Loucy (cell line): Measurements from ENCODE around the gene TGFBR3.

Source experiments
- H2AFZ ChIP-seq: fragments of 200-600 bp; sonication (generic); 2 replicates; pipeline ENCODE4 v1.6.0; 2016; ENCODE audit warnings: antibody characterized with exemption, mild to moderate bottlenecking, low read length, moderate library complexity
- H3F3A ChIP-seq: fragments of 200-600 bp; 2 replicates; pipeline ENCODE4 v1.6.0; 2016; ENCODE audit warnings: antibody characterized with exemption, low read depth, mild to moderate bottlenecking
- H3K27me3 ChIP-seq: fragments of 200-600 bp; sonication (generic); 2 replicates; pipeline ENCODE4 v1.6.1; 2014; ENCODE audit warnings: low read length, mild to moderate bottlenecking; ENCODE audit not compliant: insufficient read depth, poor library complexity, severe bottlenecking
- H3K36me3 ChIP-seq: fragments of 200-600 bp; sonication (generic); 2 replicates; pipeline ENCODE4 v1.6.1; 2016; ENCODE audit warnings: low read length; ENCODE audit not compliant: insufficient read depth
- H3K4me1 ChIP-seq: fragments of 200-600 bp; sonication (generic); 2 replicates; pipeline ENCODE4 v1.5.1; 2014; ENCODE audit warnings: low read length, mild to moderate bottlenecking; ENCODE audit not compliant: insufficient read depth, poor library complexity, severe bottlenecking
- H3K4me2 ChIP-seq: fragments of 200-600 bp; sonication (generic); 2 replicates; pipeline ENCODE4 v1.6.0; 2014; ENCODE audit warnings: antibody characterized with exemption, low read length, low read depth, mild to moderate bottlenecking; ENCODE audit not compliant: poor library complexity, severe bottlenecking
- H3K4me3 ChIP-seq: fragments of 200-600 bp; sonication (generic); 2 replicates; pipeline ENCODE4 v1.5.1; 2014; ENCODE audit warnings: low read length, mild to moderate bottlenecking, mixed read lengths; ENCODE audit not compliant: poor library complexity, severe bottlenecking
- H3K79me2 ChIP-seq: fragments of 200-600 bp; sonication (generic); 2 replicates; pipeline ENCODE4 v1.6.1; 2014; ENCODE audit warnings: low read length; ENCODE audit not compliant: insufficient read depth
- H3K9ac ChIP-seq: fragments of 200-600 bp; sonication (generic); 2 replicates; pipeline ENCODE4 v1.6.0; 2014; ENCODE audit warnings: mild to moderate bottlenecking, low read depth, low read length, moderate library complexity; ENCODE audit not compliant: poor library complexity, severe bottlenecking
- H3K9me2 ChIP-seq: fragments of 200-600 bp; sonication (generic); replicated peaks from 2 replicates; pipeline ENCODE4 v1.6.1; 2016; ENCODE audit warnings: low read depth, low read length, mixed read lengths
- H3K9me3 ChIP-seq: fragments of 200-600 bp; sonication (generic); 2 replicates; pipeline ENCODE4 v1.6.1; 2014; ENCODE audit warnings: mild to moderate bottlenecking, antibody characterized with exemption, low read length, low read depth; ENCODE audit not compliant: insufficient read depth
- H4K20me1 ChIP-seq: fragments of 200-600 bp; sonication (generic); 2 replicates; pipeline ENCODE4 v1.6.0; 2014; ENCODE audit warnings: antibody characterized with exemption, low read length, mild to moderate bottlenecking; ENCODE audit not compliant: insufficient read depth, poor library complexity, severe bottlenecking
- CTCF ChIP-seq: fragments of 200-600 bp; sonication (generic); conservative IDR thresholded peaks from 2 replicates; pipeline ENCODE4 v1.5.1; 2014; ENCODE audit warnings: mild to moderate bottlenecking, antibody characterized with exemption, low read length
- EZH2phosphoT487 ChIP-seq: fragments of 200-600 bp; IDR thresholded peaks from 2 replicates; pipeline ENCODE4 v1.6.1; 2018; ENCODE audit warnings: antibody characterized with exemption, mild to moderate bottlenecking, moderate library complexity, borderline replicate concordance

TGFBR3 gene

DNA sequence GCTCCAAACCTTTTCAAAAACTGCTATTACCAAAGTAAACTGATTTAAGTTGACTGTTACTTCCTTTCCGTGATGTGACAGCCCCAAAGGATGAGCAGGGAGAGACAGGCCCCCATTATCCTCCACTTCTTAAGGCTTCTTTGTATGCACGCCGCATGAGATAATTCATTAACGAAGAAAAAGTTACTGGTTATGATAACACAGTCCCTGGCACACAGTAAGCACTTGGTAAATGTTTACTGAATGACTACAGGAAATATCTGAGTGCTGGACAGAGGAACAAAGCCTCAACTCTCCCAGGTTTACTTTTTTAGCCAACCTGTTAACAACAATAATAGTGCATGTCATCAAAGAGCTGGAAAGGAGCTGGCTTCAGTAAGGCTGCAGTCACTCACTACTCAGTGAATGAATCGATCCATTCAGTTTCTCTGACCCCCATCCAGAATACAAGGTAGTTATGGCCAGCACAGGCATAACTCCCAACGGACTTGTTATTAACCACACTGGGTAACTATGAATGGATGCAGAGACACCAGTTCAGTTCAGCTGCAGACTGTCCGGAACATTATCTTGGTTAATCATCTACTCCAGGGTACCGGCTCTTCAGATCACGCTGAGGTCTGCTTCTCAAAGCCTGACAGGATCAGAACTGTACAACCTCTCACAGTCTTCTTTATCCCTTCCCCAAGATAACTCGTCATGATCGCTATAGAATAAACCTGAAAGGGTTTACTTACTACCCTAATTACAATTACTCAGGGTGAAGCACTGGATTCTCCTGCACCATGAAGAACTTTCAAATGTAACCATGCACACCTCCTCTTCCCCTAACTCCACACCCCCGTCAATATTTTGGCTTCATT is 58.3 kb downstream of the TGFBR3 start:
- Histone ChIP-seq H3K9me2 (no peaks in the 10 kb centered on the region), H3K27me3 (no peaks in the 10 kb centered on the region), H3K79me2 (no peaks in the 10 kb centered on the region), H3K4me1 (peaks cover 14% of the 10 kb centered on the region), H4K20me1 (no peaks in the 10 kb centered on the region), H3K9ac (no peak overlapping the region), H3K9me3 (no peaks in the 10 kb centered on the region), H3K4me2 (no peak overlapping the region), H3K4me3 (no peak overlapping the region), H3F3A (no peaks in the 10 kb centered on the region), H2AFZ (no peak overlapping the region), H3K36me3 (no peaks in the 10 kb centered on the region)
- TF ChIP-seq CTCF (no peak), EZH2phosphoT487 (no peak)

DNA sequence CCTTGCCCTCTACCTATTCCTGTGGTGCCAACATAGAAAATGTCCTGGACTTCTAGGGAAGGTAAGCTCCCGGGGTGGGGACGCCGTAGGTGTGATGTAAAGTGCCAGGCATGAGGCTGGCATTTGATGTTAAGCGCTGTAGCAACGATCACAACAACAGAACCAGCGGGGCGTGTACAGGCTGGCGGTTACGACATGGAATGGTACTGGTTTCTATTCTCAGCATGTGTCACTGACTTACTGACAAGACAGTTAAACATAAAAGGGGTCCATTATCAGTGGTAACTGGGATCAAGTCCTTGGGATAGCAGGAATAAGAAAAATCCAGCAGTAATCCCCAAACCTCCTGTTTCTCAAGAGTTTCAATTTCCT is 58.9 kb downstream of the TGFBR3 start:
- H4K20me1 ChIP-seq, result no peaks in the 10 kb centered on the region
- no peak overlapping the region for H3K4me2 ChIP-seq
- TF ChIP-seq CTCF (no peak), EZH2phosphoT487 (no peak)
- no peak overlapping the region for H3K9ac ChIP-seq
- no peak overlapping the region for H2AFZ ChIP-seq
- peaks cover 14% of the 10 kb centered on the region for H3K4me1 ChIP-seq
- H3K27me3 ChIP-seq, result no peaks in the 10 kb centered on the region
- H3K79me2 ChIP-seq, result no peaks in the 10 kb centered on the region
- H3K9me3 ChIP-seq, result no peaks in the 10 kb centered on the region
- no peaks in the 10 kb centered on the region for H3K9me2 ChIP-seq
- H3F3A ChIP-seq, result no peaks in the 10 kb centered on the region
- H3K36me3 ChIP-seq, result no peaks in the 10 kb centered on the region
- H3K4me3 ChIP-seq, result no peak overlapping the region

DNA sequence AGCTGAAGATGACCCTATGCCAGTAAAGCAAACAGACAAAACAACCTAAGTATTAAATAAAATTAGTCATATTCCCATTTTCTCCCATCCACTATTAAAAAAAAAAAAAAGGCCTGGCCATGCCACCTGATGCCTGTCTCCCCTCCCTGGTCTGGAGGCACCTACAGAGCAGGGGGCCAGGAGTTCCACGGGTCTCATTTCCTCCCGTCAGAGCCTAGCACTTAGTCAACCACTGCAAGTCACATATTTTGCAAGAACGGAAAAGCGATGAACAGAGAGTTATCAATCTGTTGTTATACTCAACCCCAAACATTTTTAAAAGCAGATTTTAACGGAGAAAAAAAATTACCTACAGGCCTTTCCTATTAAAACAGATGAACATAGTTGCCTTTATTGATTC is 59.3 kb downstream of the TGFBR3 start:
- Histone ChIP-seq H3K4me1 (peaks cover 14% of the 10 kb centered on the region), H4K20me1 (no peaks in the 10 kb centered on the region), H3K27me3 (no peaks in the 10 kb centered on the region), H3K4me3 (no peak overlapping the region), H3K4me2 (no peak overlapping the region), H3K36me3 (no peaks in the 10 kb centered on the region), H3K9me2 (no peaks in the 10 kb centered on the region), H3K9me3 (no peaks in the 10 kb centered on the region), H3K79me2 (no peaks in the 10 kb centered on the region), H3K9ac (no peak overlapping the region), H3F3A (no peaks in the 10 kb centered on the region), H2AFZ (no peak overlapping the region)
- TF ChIP-seq EZH2phosphoT487, result no peak
- no peak for TF ChIP-seq CTCF
